T-helper 9 cell (primary cell): ENCODE data around the gene CD163L1.
"Not testable (repeated sequence)": the region's sequence is repeated elsewhere in the genome, so short reads cannot be mapped to it uniquely, and the experiment has no call there.

Source experiments
- DNase-seq: peaks from one replicate; pipeline ENCODE4 v3.0.0-alpha.2; 2020
- total RNA-seq, 2 donors: gene quantifications; one replicate each; lab custom pipeline; 2026; lab: John Stamatoyannopoulos, UW

Gene CD163L1
- 0 to 0.56 reads per million in 2 donors for total RNA-seq

DNA sequence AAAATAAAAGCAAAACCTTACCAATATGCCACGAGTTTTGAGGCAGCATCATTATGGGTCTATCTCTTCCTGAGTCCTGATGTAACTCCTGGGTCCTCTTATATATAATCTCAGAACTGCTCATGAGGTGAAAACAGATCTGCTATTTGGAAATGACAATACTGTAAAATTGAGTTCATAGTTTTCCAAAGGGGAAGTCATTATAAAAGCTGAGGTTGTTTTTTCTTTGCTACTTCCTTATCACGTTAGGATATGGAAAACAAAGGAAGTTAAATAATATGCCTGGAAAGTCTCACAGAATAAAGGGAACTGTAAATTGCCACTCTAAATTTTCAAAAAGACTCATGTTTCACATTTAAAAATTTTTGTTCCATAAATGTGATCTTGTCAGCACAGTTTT is at the start of gene CD163L1:
Gene CD163L1 (minus strand): TSS at position 78 of the 400 bp plus-strand sequence. CDS start 26 bp downstream, at position 52.
- DNase-seq, result no peak

DNA sequence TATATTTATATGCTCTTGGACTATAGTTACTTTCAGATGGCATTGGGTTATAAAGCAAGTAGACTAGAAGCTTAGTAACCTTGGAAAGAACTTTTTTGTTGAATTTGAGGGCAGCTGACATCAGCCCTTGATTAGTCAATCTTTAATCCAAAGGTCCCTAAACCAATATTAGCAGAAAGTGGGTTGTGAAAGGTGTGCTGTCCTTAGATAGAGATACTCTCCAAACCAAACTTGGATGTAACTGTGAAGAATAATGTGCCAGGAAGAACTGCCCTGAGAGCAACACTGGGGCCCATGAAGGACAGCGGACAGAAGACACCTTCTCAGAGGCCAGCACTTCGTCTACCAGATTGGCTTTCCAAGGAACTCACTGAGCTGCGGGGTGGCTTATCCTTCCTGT is 49.1 kb upstream of the CD163L1 start:
- no peak for DNase-seq

DNA sequence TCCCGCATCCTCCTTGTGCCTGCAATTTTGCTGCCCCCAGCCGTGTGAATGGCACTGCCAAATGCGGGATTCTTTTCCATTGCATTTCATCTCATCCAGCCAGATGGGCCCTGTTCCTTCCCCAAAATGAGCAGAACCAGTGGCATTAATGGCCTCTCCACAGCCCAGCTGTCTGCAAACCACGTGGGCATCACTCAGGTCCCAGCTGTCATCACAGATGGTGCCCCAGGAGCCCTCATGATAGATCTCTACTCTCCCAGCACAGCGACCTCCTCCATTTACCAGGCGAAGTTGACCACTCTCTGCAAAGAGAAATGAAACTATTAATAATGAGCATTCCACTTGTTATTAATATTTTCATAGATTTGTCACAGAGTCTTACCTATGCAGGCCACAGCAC is 42.6 kb upstream of the CD163L1 start:
- DNase-seq, result no peak

- no peak for DNase-seq
Measured at GRCh38 chr12:7485095-7485494, 41.1 kb upstream of the CD163L1 start.

DNA sequence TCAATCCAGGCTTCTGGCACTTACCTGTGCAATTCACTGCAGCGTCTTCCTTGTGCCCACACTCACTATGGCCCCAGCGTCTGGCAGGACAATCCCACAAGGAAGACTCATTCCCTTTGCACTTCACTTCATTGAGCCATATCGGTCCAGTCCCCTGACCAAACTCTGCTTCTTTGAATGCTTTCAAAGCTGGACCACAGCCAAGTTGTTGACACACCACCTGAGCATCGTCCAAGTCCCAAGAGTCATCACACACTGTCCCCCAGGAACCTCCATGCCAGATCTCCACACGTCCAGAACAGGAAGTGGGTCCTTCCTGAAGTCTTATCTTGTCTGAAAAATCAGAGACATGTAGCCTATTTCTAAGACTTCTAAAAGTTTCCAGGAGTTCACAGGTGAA is 39.4 kb upstream of the CD163L1 start:
- no peak for DNase-seq

DNA sequence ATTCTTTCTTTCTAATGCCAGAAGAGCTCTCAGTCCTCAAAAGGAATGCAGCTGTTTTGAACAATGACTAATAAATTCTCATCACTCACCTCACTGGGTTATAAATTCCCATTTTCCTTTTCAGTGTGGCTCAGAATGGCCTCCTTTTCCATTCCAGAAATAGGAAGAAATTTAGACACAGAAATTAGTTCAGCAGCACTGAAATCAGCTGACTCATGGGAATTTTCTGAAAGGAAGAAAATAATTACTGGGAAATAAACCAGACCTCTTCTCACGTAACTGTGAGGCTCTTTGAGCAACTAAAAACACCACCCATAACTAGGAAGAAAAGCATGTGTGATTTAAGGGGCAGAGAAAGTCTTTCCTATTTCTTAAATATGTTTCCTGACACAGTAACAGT is 35.8 kb upstream of the CD163L1 start:
- DNase-seq, result no peak

GRCh38 chr12:7472060-7472459 is 28.1 kb upstream of the CD163L1 start:
- no peak for DNase-seq

- peak; percentile 33 for DNase-seq
Measured at GRCh38 chr12:7460375-7461259, 16.7 kb upstream of the CD163L1 start.

DNA sequence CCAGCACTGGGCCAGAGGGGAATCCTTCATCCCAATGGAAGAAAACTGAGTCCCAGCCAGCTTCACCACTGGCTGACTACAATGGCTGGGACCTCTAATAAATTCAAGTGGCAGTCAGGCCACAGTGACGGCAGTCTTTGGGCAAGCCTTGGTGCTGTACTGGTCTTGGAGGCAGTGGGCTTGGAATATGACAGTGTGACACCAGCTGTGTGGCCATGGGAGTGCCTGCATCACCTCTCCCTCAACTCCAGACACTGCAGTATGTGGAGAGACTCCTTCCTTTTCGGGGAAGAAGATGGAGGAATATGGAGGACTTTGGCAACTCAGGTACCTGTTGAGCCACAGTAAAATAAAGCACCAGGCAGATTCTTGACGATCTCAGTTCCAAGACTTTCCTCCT is 16.0 kb upstream of the CD163L1 start:
- no peak for DNase-seq

DNA sequence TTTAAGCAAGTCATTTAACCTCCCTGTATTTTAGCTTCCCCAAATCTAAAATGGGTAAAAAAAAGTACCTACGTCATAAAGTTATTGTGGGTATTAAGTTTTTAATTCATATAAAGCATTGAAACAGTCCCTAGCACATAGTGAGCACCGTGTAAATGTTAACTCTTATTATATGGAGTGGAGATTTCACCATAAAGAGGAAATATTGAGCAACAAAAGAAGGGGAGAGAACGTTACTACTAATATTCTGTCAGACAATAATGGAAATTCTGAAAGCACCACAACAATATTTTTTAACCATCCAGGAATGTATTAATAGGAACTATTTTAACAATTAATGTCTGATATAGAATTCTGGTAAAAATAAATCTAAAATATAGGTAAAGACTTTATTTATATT is 7.8 kb upstream of the CD163L1 start:
- DNase-seq, result no peak

- DNase-seq, result no peak
Measured at GRCh38 chr12:7450667-7451066, 6.7 kb upstream of the CD163L1 start.

DNA sequence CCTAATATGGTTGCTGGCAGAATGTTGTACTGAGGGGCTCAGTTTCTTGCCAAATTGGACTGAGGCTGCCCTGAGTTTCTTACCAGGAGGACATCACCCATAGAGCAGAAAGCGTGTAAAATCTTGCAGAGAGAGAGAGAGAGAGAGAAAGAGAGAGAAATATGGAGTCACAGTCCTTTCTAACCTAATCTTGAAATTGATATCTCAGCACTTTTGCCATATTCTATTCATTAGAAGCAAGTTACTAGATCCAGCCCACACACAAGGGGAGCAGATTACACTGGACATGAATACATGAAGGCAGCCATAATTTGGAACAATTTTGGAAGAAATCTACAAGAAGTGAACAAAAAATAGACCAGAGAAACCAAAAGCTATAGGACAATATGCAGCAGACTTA is 4.1 kb upstream of the CD163L1 start:
- DNase-seq, result no peak

DNA sequence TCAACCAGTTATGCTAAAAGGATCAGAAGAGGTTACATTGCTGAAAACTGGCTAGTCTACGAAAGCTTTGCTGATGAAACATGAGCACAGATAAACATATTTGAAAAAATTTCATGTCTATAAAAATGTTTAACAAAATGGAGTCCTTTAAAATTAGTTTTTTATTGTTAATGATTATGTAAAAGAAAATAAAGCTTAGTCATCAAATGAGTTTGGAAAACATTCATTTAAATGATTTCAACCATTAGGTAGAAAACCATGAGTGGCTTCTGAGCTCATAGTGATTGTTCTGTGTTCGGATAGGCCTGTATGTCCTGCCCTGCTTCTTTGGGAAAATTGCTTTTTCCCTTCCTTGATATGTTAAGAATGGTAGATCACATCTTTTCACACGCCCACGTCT is 584 bp upstream of the CD163L1 start:
- no peak for DNase-seq

GRCh38 chr12:7441216-7441615 is 2.7 kb downstream of the CD163L1 start:
- no peak for DNase-seq

GRCh38 chr12:7439579-7440505 is 4.1 kb downstream of the CD163L1 start:
- no peak for DNase-seq

DNA sequence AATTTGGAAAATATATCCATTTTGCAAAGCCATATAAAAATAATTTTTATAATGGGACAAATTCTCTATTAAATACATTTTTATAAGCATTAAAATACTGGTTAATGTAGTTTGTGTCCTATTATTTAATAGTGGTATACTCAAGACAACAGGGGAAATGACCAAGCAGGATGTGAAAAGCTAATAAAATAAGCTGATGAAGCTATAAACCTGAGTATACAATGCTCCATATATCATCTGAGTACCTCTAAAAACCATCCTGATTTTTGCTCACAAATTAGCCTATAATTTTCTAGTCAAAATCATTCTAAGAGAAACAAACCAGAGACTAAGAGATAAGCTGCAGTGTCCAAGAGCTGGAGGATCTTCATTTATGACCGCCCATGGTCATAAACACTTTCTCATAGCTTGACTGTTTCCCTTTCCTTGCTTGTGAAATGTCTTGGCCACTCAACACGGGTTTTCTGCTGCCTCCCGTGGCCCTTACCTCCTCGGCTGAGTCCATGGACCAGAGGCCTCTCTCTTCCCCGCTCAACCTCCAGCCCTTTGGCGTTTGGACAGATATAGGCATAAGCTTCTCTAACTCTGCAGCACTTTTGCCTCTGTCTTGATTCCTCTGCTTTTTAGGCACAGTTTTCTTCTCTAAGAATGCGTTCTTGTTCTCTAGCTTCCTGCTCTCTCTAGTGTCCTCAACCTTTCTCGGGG is 5.5 kb downstream of the CD163L1 start:
- DNase-seq, result not testable (repeated sequence)

- not testable (repeated sequence) for DNase-seq
Measured at GRCh38 chr12:7437494-7437893, 6.5 kb downstream of the CD163L1 start.

GRCh38 chr12:7434670-7435069 is 9.3 kb downstream of the CD163L1 start:
- no peak for DNase-seq

DNA sequence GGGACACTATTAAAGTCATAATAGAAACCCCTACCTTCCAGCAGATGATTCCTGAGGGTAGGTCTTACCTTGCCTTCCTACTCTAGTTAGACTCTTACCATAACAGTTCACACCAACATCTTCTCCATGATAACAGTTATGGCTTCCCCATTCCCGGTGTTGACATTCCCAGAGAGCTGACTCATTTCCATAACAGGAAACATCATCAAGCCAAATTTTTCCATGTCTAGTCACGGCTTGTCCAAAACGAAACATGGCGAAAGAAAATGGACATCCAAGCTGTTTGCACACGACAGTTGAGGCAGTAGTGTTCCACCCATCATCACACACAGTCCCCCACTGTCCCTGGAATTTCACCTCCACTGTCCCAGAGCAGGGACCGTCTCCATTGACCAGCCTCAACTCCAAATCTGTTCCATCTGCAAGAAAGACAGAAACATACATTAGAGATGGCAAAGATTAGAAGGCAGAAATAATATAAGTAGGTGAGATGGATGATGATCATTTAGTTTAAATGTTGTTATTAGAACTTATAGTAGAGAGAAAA is 10.6 kb downstream of the CD163L1 start:
- DNase-seq, result no peak

GRCh38 chr12:7431993-7432685 is 11.8 kb downstream of the CD163L1 start:
- DNase-seq, result no peak

DNA sequence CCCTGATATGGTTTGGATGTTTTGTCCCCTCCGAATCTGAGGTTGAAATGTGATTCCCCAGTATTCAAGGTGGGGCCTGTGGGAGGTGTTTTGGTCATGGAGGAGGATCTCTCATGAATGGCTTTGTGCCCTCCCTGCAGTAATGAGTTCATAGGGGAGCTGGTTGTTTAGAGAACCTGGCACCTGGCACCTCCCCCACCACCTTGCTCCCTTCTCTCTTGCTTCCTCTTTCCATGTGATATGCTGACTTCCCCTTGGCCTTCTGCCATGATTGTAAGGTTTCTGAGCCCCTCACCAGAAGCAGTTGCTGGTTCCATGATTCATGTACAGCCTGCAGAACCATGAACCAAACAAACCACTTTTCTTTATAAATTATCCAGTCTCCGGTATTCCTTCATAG is 32.6 kb downstream of the CD163L1 start:
- no peak for DNase-seq

DNA sequence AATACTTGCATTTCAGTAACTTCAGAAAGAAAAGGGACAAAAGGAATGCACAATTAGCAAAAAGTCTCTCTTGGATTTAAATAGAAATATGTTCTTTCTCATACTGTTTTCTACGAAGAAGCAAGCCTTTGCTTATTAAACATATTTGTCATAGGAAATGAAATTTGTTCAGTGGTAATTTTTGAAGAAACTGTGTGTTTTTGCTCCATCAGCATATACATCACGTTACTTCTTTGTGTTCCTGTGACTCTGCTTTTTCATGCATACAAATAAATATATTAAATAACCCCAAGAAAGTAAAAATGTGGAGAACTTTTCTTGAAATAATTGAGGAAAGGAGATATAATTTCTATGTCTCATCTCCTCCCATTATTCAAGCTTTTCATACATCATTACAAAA is 39.7 kb downstream of the CD163L1 start:
- DNase-seq, result no peak
